HepG2 (cell line): ENCODE results near the gene TSNAX. TPM values are rescaled to one million over a fixed set of nuclear protein-coding genes. Genes with fewer than 3 reads are reported as not detected.

ENCODE experiments used
- CEBPG ChIP-seq: IDR thresholded peaks from 2 replicates; pipeline ENCODE4 v1.6.1; 2016
- MED1 ChIP-seq: sonication (generic); formaldehyde crosslinking; IDR thresholded peaks from 2 replicates; pipeline ENCODE4 v1.4.0; 2020; ENCODE audit warnings: missing genetic modification reagents
- ZNF12 ChIP-seq: sonication (generic); formaldehyde crosslinking; IDR thresholded peaks from 2 replicates; pipeline ENCODE4 v1.5.0; 2020; ENCODE audit warnings: missing genetic modification reagents
- polyA plus RNA-seq, 8 experiments: library from polyadenylated mRNA; depleted of rRNA in 3 of 8; stranded (reverse) in 7 of 8; unstranded in 1 of 8; fragments of >200 nt; fragmentation: Illumina TruSeq in 4 of 8; extraction: Trizol in 4 of 8; gene quantifications; 2 replicates each; pipeline versions ENCODE4 v1.2.1 to v1.2.3, GENCODE V29; 2011 to 2016; ENCODE audit warnings: low read depth in 4 of 8, missing spikeins in 1 of 8, mixed read lengths in 1 of 8; ENCODE audit not compliant: insufficient read depth in 1 of 8
- total RNA-seq, 5 experiments: library from RNA; depleted of rRNA; stranded (reverse); fragments of >200 nt; fragmentation: Illumina TruSeq; extraction: Trizol; gene quantifications; 2 replicates each; pipeline ENCODE4 v1.2.3, GENCODE V29; 2016; ENCODE audit warnings: low read depth in 1 of 5
- TF ChIP-seq, protein P1 (sequence below), 2 experiments: fragments of 450-650 bp in 1 of 2; sonication (generic) in 1 of 2; formaldehyde crosslinking in 1 of 2; IDR thresholded peaks; 2 replicates each; pipeline versions ENCODE4 v1.6.1 to v1.8.0; 2016 to 2022; ENCODE audit warnings: antibody characterized with exemption in 1 of 2, mild to moderate bottlenecking in 1 of 2, missing genetic modification reagents in 1 of 2

Gene TSNAX
- total and polyA plus RNA-seq, 2 of the 13 experiments (the other 11 are each of a cell fraction or from before 2014, with no cell fraction given) = 13.2 to 46.2 TPM

DNA sequence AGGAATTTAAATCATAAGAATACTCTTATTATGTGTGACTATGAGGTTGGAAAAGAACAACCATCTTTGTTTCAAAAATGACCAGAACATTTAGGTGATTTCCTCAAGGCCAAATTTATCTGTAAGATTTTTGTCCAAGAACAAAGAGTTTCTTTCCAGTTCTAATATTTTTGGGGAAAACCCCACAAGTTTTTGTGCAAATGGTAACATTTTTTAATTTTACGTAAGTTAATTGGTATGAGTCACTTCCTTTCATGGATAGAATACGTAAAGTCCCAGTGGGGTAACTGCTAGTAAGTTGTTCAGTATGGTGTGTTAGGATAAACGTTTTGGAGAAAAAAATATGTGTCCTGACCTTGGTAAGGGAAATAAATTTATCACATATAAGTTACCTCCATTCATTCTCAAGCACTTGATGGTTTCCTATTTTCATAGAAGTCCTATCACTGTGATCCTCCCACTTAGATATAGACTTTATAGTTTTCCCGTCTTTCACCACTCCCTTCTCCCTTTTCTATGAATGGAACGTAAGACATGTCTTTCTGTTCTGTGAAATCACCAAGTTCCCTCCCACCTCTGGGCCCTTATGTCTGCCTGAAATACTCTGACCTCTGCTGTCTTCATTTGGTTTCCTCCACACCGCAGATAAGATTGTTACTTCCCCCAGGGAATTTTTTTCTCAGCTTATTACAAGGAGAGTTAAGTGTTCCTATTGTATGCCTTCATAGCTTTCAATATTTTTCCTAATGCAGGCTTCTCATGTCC, 34.9 kb upstream of the TSNAX start (continued):
- TF ChIP-seq, protein P1, sequence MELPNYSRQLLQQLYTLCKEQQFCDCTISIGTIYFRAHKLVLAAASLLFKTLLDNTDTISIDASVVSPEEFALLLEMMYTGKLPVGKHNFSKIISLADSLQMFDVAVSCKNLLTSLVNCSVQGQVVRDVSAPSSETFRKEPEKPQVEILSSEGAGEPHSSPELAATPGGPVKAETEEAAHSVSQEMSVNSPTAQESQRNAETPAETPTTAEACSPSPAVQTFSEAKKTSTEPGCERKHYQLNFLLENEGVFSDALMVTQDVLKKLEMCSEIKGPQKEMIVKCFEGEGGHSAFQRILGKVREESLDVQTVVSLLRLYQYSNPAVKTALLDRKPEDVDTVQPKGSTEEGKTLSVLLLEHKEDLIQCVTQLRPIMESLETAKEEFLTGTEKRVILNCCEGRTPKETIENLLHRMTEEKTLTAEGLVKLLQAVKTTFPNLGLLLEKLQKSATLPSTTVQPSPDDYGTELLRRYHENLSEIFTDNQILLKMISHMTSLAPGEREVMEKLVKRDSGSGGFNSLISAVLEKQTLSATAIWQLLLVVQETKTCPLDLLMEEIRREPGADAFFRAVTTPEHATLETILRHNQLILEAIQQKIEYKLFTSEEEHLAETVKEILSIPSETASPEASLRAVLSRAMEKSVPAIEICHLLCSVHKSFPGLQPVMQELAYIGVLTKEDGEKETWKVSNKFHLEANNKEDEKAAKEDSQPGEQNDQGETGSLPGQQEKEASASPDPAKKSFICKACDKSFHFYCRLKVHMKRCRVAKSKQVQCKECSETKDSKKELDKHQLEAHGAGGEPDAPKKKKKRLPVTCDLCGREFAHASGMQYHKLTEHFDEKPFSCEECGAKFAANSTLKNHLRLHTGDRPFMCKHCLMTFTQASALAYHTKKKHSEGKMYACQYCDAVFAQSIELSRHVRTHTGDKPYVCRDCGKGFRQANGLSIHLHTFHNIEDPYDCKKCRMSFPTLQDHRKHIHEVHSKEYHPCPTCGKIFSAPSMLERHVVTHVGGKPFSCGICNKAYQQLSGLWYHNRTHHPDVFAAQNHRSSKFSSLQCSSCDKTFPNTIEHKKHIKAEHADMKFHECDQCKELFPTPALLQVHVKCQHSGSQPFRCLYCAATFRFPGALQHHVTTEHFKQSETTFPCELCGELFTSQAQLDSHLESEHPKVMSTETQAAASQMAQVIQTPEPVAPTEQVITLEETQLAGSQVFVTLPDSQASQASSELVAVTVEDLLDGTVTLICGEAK (IDR thresholded peaks at IDR 0.05) = no peak
- TF ChIP-seq, protein P1 (CRISPR knock-in tag; IDR thresholded peaks at IDR 0.05) = no peak
- TF ChIP-seq CEBPG = no peak
- no peak for TF ChIP-seq MED1
- TF ChIP-seq ZNF12 (CRISPR knock-in tag) = no peak
